Loucy (cell line): ENCODE measurements around the gene ACTN1.

Source experiments
- H2AFZ ChIP-seq: fragments of 200-600 bp; sonication (generic); 2 replicates; pipeline ENCODE4 v1.6.0; 2016; ENCODE audit warnings: antibody characterized with exemption, mild to moderate bottlenecking, low read length, moderate library complexity
- H3F3A ChIP-seq: fragments of 200-600 bp; 2 replicates; pipeline ENCODE4 v1.6.0; 2016; ENCODE audit warnings: antibody characterized with exemption, low read depth, mild to moderate bottlenecking
- H3K27me3 ChIP-seq: fragments of 200-600 bp; sonication (generic); 2 replicates; pipeline ENCODE4 v1.6.1; 2014; ENCODE audit warnings: low read length, mild to moderate bottlenecking; ENCODE audit not compliant: insufficient read depth, poor library complexity, severe bottlenecking
- H3K36me3 ChIP-seq: fragments of 200-600 bp; sonication (generic); 2 replicates; pipeline ENCODE4 v1.6.1; 2016; ENCODE audit warnings: low read length; ENCODE audit not compliant: insufficient read depth
- H3K4me1 ChIP-seq: fragments of 200-600 bp; sonication (generic); 2 replicates; pipeline ENCODE4 v1.5.1; 2014; ENCODE audit warnings: low read length, mild to moderate bottlenecking; ENCODE audit not compliant: insufficient read depth, poor library complexity, severe bottlenecking
- H3K4me2 ChIP-seq: fragments of 200-600 bp; sonication (generic); 2 replicates; pipeline ENCODE4 v1.6.0; 2014; ENCODE audit warnings: antibody characterized with exemption, low read length, low read depth, mild to moderate bottlenecking; ENCODE audit not compliant: poor library complexity, severe bottlenecking
- H3K4me3 ChIP-seq: fragments of 200-600 bp; sonication (generic); 2 replicates; pipeline ENCODE4 v1.5.1; 2014; ENCODE audit warnings: low read length, mild to moderate bottlenecking, mixed read lengths; ENCODE audit not compliant: poor library complexity, severe bottlenecking
- H3K79me2 ChIP-seq: fragments of 200-600 bp; sonication (generic); 2 replicates; pipeline ENCODE4 v1.6.1; 2014; ENCODE audit warnings: low read length; ENCODE audit not compliant: insufficient read depth
- H3K9ac ChIP-seq: fragments of 200-600 bp; sonication (generic); 2 replicates; pipeline ENCODE4 v1.6.0; 2014; ENCODE audit warnings: mild to moderate bottlenecking, low read depth, low read length, moderate library complexity; ENCODE audit not compliant: poor library complexity, severe bottlenecking
- H3K9me2 ChIP-seq: fragments of 200-600 bp; sonication (generic); replicated peaks from 2 replicates; pipeline ENCODE4 v1.6.1; 2016; ENCODE audit warnings: low read depth, low read length, mixed read lengths
- H3K9me3 ChIP-seq: fragments of 200-600 bp; sonication (generic); 2 replicates; pipeline ENCODE4 v1.6.1; 2014; ENCODE audit warnings: mild to moderate bottlenecking, antibody characterized with exemption, low read length, low read depth; ENCODE audit not compliant: insufficient read depth
- H4K20me1 ChIP-seq: fragments of 200-600 bp; sonication (generic); 2 replicates; pipeline ENCODE4 v1.6.0; 2014; ENCODE audit warnings: antibody characterized with exemption, low read length, mild to moderate bottlenecking; ENCODE audit not compliant: insufficient read depth, poor library complexity, severe bottlenecking
- EZH2phosphoT487 ChIP-seq: fragments of 200-600 bp; IDR thresholded peaks from 2 replicates; pipeline ENCODE4 v1.6.1; 2018; ENCODE audit warnings: antibody characterized with exemption, mild to moderate bottlenecking, moderate library complexity, borderline replicate concordance
- TF ChIP-seq, protein P1 (sequence below): fragments of 200-600 bp; sonication (generic); conservative IDR thresholded peaks from 2 replicates; pipeline ENCODE4 v1.5.1; 2014; ENCODE audit warnings: mild to moderate bottlenecking, antibody characterized with exemption, low read length

The ACTN1 gene

DNA sequence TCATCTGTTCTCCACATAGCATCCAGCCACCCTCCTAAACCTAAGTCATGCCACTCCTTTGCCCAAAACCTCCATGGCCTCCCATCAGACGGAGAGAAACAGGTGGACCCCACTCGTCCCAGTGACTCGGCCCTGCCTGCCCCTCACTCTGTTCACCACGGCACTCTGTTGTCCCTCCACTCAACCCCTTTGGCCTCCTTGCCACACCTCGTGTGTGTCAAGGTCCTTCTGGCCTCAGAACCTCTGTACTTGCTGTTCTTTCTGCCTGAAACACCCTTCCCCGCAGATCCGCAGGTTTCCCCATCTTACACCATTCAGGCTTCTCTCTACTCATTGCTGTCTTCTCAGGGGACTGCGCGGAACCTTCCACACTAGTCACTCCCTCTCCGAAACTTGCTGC lies 24.5 kb upstream of the ACTN1 start:
- H3K9ac ChIP-seq: no peak overlapping the region
- no peaks in the 10 kb centered on the region for H3K4me1 ChIP-seq
- no peaks in the 10 kb centered on the region for H3K27me3 ChIP-seq
- H3K4me2 ChIP-seq: no peak overlapping the region
- no peaks in the 10 kb centered on the region for H3F3A ChIP-seq
- no peaks in the 10 kb centered on the region for H3K9me2 ChIP-seq
- no peak overlapping the region for H2AFZ ChIP-seq
- no peaks in the 10 kb centered on the region for H3K36me3 ChIP-seq
- no peaks in the 10 kb centered on the region for H3K9me3 ChIP-seq
- H4K20me1 ChIP-seq: no peaks in the 10 kb centered on the region
- H3K4me3 ChIP-seq: no peak overlapping the region
- no peak for TF ChIP-seq EZH2phosphoT487
- TF ChIP-seq, protein P1, sequence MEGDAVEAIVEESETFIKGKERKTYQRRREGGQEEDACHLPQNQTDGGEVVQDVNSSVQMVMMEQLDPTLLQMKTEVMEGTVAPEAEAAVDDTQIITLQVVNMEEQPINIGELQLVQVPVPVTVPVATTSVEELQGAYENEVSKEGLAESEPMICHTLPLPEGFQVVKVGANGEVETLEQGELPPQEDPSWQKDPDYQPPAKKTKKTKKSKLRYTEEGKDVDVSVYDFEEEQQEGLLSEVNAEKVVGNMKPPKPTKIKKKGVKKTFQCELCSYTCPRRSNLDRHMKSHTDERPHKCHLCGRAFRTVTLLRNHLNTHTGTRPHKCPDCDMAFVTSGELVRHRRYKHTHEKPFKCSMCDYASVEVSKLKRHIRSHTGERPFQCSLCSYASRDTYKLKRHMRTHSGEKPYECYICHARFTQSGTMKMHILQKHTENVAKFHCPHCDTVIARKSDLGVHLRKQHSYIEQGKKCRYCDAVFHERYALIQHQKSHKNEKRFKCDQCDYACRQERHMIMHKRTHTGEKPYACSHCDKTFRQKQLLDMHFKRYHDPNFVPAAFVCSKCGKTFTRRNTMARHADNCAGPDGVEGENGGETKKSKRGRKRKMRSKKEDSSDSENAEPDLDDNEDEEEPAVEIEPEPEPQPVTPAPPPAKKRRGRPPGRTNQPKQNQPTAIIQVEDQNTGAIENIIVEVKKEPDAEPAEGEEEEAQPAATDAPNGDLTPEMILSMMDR: no peak
- no peaks in the 10 kb centered on the region for H3K79me2 ChIP-seq

DNA sequence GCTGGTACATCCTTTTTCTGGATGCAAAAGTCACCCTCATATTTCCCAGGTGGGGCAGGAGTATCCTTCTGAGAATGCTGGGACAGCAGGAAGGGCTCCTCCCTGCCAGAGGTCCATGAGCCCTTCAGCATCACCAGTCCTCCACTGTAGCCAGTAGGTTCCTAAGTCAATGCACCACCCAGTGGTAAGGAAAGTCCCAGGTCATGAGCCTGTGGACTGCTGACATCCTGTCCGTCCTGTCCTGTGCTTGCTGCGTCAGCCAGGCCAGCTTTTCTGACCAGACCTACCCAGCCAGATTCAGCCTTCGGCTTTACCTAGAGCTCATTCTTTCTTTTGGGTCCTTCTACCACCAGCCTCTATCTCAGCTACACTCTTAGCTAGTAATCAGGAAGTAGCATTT lies 23.0 kb upstream of the ACTN1 start:
- Histone ChIP-seq H3K36me3 (no peaks in the 10 kb centered on the region), H3K4me2 (no peak overlapping the region), H3F3A (no peaks in the 10 kb centered on the region), H3K27me3 (no peaks in the 10 kb centered on the region), H3K79me2 (no peaks in the 10 kb centered on the region), H4K20me1 (no peaks in the 10 kb centered on the region), H3K4me1 (no peaks in the 10 kb centered on the region), H3K9ac (no peak overlapping the region), H3K9me2 (no peaks in the 10 kb centered on the region), H3K9me3 (no peaks in the 10 kb centered on the region), H2AFZ (no peak overlapping the region), H3K4me3 (no peak overlapping the region)
- TF ChIP-seq, protein P1: peak; percentile 50
- no peak for TF ChIP-seq EZH2phosphoT487

DNA sequence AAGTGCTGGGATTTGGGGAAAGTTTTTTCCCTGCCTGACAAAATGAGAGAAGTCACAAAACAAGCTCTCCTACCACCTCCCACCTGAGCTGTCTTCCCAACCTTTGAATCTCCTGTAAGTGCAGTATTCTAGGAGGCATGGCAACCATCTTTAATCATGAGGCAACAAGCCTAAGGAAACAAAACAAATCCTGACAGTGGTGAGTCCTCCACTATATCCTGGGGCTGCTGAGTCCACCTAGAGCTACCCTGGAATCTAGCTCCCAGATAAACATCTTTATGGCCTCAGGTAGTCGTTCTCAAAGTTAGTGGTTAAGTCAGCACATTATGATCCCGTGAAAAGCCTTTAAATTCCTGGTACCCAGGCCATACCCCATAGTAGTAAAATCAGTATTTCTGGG lies 22.3 kb upstream of the ACTN1 start:
- H4K20me1 ChIP-seq: no peaks in the 10 kb centered on the region
- H3K27me3 ChIP-seq: no peaks in the 10 kb centered on the region
- no peak overlapping the region for H3K9ac ChIP-seq
- no peaks in the 10 kb centered on the region for H3K9me2 ChIP-seq
- no peak overlapping the region for H3K4me3 ChIP-seq
- no peaks in the 10 kb centered on the region for H3K79me2 ChIP-seq
- H2AFZ ChIP-seq: no peak overlapping the region
- H3K9me3 ChIP-seq: no peaks in the 10 kb centered on the region
- no peak overlapping the region for H3K4me2 ChIP-seq
- no peaks in the 10 kb centered on the region for H3K4me1 ChIP-seq
- H3F3A ChIP-seq: no peaks in the 10 kb centered on the region
- H3K36me3 ChIP-seq: no peaks in the 10 kb centered on the region
- no peak for TF ChIP-seq EZH2phosphoT487
- TF ChIP-seq, protein P1: no peak
